WTC11 (cell line): ENCODE data around the gene MYO16. TPM values are rescaled to one million over a fixed set of nuclear protein-coding genes. Genes with fewer than 3 reads are reported as not detected.

Experiments
- ATAC-seq: fragments of 200-7000 bp; cut with Tn5 transposase; 2 replicates; pipeline ENCODE4 v1.10.0; 2021; ENCODE audit warnings: mild to moderate bottlenecking, moderate library complexity
- CTCF ChIA-PET: fragments of 300-600 bp; sonication (Branson Sonifier 250); formaldehyde crosslinking; loops from one replicate; lab custom pipeline; 2021; ENCODE audit warnings: antibody characterized with exemption; lab: Charles Lee
- POLR2A ChIA-PET: fragments of 350-600 bp; sonication (Branson Sonifier 250); formaldehyde crosslinking; loops from one replicate; lab custom pipeline; 2021; ENCODE audit warnings: antibody characterized with exemption; lab: Charles Lee
- DNase-seq: peaks from one replicate; pipeline ENCODE4 v3.0.0; 2021; ENCODE audit warnings: low spot score
- H3K27ac Mint-ChIP-seq: 2 replicates; pipeline ENCODE4 v1.8.0; 2021; ENCODE audit warnings: mixed read lengths
- H3K27me3 Mint-ChIP-seq: 2 replicates; pipeline ENCODE4 v1.8.0; 2021; ENCODE audit warnings: low read depth, mild to moderate bottlenecking, moderate library complexity, mixed read lengths
- H3K36me3 Mint-ChIP-seq: 2 replicates; pipeline ENCODE4 v1.8.0; 2021; ENCODE audit warnings: mixed read lengths
- H3K4me1 Mint-ChIP-seq: 2 replicates; pipeline ENCODE4 v1.8.0; 2022; ENCODE audit warnings: mixed read lengths
- H3K4me3 Mint-ChIP-seq: 2 replicates; pipeline ENCODE4 v1.8.0; 2021; ENCODE audit warnings: mild to moderate bottlenecking, moderate library complexity, mixed read lengths
- H3K9me3 Mint-ChIP-seq: 2 replicates; pipeline ENCODE4 v1.8.0; 2021; ENCODE audit warnings: mixed read lengths
- CREM ChIP-seq: sonication (generic); formaldehyde crosslinking; IDR thresholded peaks from 2 replicates; pipeline ENCODE4 v1.8.1; 2022; ENCODE audit warnings: mild to moderate bottlenecking, missing genetic modification reagents, moderate library complexity
- ELF4 ChIP-seq: sonication (generic); formaldehyde crosslinking; IDR thresholded peaks from 2 replicates; pipeline ENCODE4 v1.8.1; 2022; ENCODE audit warnings: low read depth, mild to moderate bottlenecking, moderate library complexity, missing genetic modification reagents
- GTF2I ChIP-seq: fragments of 250-450 bp; sonication (Bioruptor Pico); conservative IDR thresholded peaks from 2 replicates; pipeline ENCODE4 v1.4.0; 2021; ENCODE audit warnings: mild to moderate bottlenecking
- HMGA2 ChIP-seq: fragments of 250-450 bp; sonication (Bioruptor Pico); IDR thresholded peaks from 2 replicates; pipeline ENCODE4 v1.4.0; 2021; ENCODE audit warnings: mild to moderate bottlenecking, moderate library complexity
- NFATC4 ChIP-seq: fragments of 250-450 bp; sonication (Bioruptor Pico); IDR thresholded peaks from 2 replicates; pipeline ENCODE4 v1.9.0; 2021; ENCODE audit warnings: mild to moderate bottlenecking
- NFE2L1 ChIP-seq: sonication (generic); formaldehyde crosslinking; IDR thresholded peaks from 2 replicates; pipeline ENCODE4 v1.8.1; 2023; ENCODE audit warnings: missing genetic modification reagents
- NR3C1 ChIP-seq: sonication (generic); formaldehyde crosslinking; conservative IDR thresholded peaks from 2 replicates; pipeline ENCODE4 v1.8.1; 2023; ENCODE audit warnings: low read depth, mild to moderate bottlenecking, missing genetic modification reagents
- TEAD1 ChIP-seq: sonication (generic); formaldehyde crosslinking; IDR thresholded peaks from 2 replicates; pipeline ENCODE4 v1.8.0; 2022; ENCODE audit warnings: mild to moderate bottlenecking, missing genetic modification reagents
- ZNF121 ChIP-seq: sonication (generic); formaldehyde crosslinking; IDR thresholded peaks from 2 replicates; pipeline ENCODE4 v1.8.0; 2023; ENCODE audit warnings: missing genetic modification reagents
- ZNF317 ChIP-seq: sonication (generic); formaldehyde crosslinking; IDR thresholded peaks from 2 replicates; pipeline ENCODE4 v1.8.1; 2023; ENCODE audit warnings: low read depth, mild to moderate bottlenecking, moderate library complexity, missing genetic modification reagents, borderline replicate concordance
- ZNF396 ChIP-seq: fragments of 250-450 bp; sonication (Bioruptor Pico); IDR thresholded peaks from 2 replicates; pipeline ENCODE4 v1.8.0; 2021; ENCODE audit warnings: mild to moderate bottlenecking, moderate library complexity, borderline replicate concordance
- total RNA-seq: library from RNA; stranded (reverse); gene quantifications from 3 replicates; pipeline ENCODE4 v1.2.3, GENCODE V29; 2021
- TF ChIP-seq, protein P1 (sequence below): sonication (generic); formaldehyde crosslinking; IDR thresholded peaks from 2 replicates; pipeline ENCODE4 v1.8.1; 2023; ENCODE audit warnings: mild to moderate bottlenecking, missing genetic modification reagents, borderline replicate concordance
- TF ChIP-seq, protein P2 (sequence below): sonication (generic); formaldehyde crosslinking; IDR thresholded peaks from 2 replicates; pipeline ENCODE4 v1.8.1; 2023; ENCODE audit warnings: mild to moderate bottlenecking, missing genetic modification reagents, moderate library complexity
- TF ChIP-seq, protein P3 (sequence below): sonication (generic); formaldehyde crosslinking; IDR thresholded peaks from 2 replicates; pipeline ENCODE4 v1.8.1; 2023; ENCODE audit warnings: mild to moderate bottlenecking, missing genetic modification reagents
- TF ChIP-seq, protein P4 (sequence below): sonication (generic); formaldehyde crosslinking; IDR thresholded peaks from 2 replicates; pipeline ENCODE4 v1.8.0; 2022; ENCODE audit warnings: mild to moderate bottlenecking, missing genetic modification reagents
- TF ChIP-seq, protein P5 (sequence below): sonication (generic); formaldehyde crosslinking; IDR thresholded peaks from 2 replicates; pipeline ENCODE4 v1.8.0; 2023; ENCODE audit warnings: missing genetic modification reagents
- TF ChIP-seq, protein P6 (sequence below): sonication (generic); formaldehyde crosslinking; IDR thresholded peaks from 2 replicates; pipeline ENCODE4 v1.8.0; 2022; ENCODE audit warnings: missing genetic modification reagents
- TF ChIP-seq, protein P7 (sequence below): sonication (generic); formaldehyde crosslinking; conservative IDR thresholded peaks from 2 replicates; pipeline ENCODE4 v1.8.1; 2022; ENCODE audit warnings: mild to moderate bottlenecking, missing genetic modification reagents
- TF ChIP-seq, protein P8 (sequence below): sonication (generic); formaldehyde crosslinking; IDR thresholded peaks from 2 replicates; pipeline ENCODE4 v1.8.1; 2023; ENCODE audit warnings: mild to moderate bottlenecking, missing genetic modification reagents, moderate library complexity

The MYO16 gene
- total RNA-seq, 1 experiment from 2014 or later, result 0.09 TPM

DNA sequence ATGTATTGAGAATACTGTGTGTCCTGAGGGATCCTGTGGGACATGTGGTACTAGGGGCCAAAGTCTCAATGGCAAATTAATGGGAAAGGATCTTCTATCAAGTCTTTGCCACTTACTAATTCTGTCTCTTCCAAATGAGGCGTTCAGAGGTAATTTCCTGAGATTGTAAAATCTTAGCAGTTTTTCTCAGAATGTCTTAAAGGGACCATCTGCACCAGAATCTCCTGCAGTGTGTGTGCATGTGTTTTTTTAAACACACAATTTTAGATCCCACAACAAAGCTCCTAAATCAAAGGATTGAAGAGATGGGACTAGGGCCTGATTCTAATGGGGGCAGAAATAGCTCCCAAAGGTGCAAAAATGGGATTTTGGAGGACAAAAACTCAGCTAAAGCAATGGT, 78.2 kb downstream of the MYO16 start:
- Mint-ChIP-seq H3K4me3 (no peak overlapping the region), H3K27ac (no peak overlapping the region), H3K4me1 (no peaks in the 10 kb centered on the region), H3K36me3 (no peaks in the 10 kb centered on the region), H3K27me3 (no peaks in the 10 kb centered on the region), H3K9me3 (peaks cover 3% of the 10 kb centered on the region)
- ATAC-seq (no peak), DNase-seq (no peak)
- ChIA-PET POLR2A (no interaction called here), CTCF (no interaction called here)
- TF ChIP-seq ELF4 (CRISPR knock-in tag) (no peak), ZNF121 (no peak), ZNF317 (no peak), CREM (CRISPR knock-in tag) (no peak), ZNF396 (CRISPR knock-in tag) (no peak), GTF2I (CRISPR knock-in tag) (no peak), NFATC4 (CRISPR knock-in tag) (no peak), HMGA2 (CRISPR knock-in tag) (no peak), NR3C1 (CRISPR knock-in tag) (no peak)
- TF ChIP-seq, protein P1, sequence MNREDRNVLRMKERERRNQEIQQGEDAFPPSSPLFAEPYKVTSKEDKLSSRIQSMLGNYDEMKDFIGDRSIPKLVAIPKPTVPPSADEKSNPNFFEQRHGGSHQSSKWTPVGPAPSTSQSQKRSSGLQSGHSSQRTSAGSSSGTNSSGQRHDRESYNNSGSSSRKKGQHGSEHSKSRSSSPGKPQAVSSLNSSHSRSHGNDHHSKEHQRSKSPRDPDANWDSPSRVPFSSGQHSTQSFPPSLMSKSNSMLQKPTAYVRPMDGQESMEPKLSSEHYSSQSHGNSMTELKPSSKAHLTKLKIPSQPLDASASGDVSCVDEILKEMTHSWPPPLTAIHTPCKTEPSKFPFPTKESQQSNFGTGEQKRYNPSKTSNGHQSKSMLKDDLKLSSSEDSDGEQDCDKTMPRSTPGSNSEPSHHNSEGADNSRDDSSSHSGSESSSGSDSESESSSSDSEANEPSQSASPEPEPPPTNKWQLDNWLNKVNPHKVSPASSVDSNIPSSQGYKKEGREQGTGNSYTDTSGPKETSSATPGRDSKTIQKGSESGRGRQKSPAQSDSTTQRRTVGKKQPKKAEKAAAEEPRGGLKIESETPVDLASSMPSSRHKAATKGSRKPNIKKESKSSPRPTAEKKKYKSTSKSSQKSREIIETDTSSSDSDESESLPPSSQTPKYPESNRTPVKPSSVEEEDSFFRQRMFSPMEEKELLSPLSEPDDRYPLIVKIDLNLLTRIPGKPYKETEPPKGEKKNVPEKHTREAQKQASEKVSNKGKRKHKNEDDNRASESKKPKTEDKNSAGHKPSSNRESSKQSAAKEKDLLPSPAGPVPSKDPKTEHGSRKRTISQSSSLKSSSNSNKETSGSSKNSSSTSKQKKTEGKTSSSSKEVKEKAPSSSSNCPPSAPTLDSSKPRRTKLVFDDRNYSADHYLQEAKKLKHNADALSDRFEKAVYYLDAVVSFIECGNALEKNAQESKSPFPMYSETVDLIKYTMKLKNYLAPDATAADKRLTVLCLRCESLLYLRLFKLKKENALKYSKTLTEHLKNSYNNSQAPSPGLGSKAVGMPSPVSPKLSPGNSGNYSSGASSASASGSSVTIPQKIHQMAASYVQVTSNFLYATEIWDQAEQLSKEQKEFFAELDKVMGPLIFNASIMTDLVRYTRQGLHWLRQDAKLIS (CRISPR knock-in tag), result no peak
- TF ChIP-seq, protein P2, sequence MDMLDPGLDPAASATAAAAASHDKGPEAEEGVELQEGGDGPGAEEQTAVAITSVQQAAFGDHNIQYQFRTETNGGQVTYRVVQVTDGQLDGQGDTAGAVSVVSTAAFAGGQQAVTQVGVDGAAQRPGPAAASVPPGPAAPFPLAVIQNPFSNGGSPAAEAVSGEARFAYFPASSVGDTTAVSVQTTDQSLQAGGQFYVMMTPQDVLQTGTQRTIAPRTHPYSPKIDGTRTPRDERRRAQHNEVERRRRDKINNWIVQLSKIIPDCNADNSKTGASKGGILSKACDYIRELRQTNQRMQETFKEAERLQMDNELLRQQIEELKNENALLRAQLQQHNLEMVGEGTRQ (CRISPR knock-in tag), result no peak
- TF ChIP-seq, protein P3, sequence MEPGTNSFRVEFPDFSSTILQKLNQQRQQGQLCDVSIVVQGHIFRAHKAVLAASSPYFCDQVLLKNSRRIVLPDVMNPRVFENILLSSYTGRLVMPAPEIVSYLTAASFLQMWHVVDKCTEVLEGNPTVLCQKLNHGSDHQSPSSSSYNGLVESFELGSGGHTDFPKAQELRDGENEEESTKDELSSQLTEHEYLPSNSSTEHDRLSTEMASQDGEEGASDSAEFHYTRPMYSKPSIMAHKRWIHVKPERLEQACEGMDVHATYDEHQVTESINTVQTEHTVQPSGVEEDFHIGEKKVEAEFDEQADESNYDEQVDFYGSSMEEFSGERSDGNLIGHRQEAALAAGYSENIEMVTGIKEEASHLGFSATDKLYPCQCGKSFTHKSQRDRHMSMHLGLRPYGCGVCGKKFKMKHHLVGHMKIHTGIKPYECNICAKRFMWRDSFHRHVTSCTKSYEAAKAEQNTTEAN (CRISPR knock-in tag), result no peak
- TF ChIP-seq, protein P4, sequence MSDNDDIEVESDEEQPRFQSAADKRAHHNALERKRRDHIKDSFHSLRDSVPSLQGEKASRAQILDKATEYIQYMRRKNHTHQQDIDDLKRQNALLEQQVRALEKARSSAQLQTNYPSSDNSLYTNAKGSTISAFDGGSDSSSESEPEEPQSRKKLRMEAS, result no peak
- TF ChIP-seq, protein P5, sequence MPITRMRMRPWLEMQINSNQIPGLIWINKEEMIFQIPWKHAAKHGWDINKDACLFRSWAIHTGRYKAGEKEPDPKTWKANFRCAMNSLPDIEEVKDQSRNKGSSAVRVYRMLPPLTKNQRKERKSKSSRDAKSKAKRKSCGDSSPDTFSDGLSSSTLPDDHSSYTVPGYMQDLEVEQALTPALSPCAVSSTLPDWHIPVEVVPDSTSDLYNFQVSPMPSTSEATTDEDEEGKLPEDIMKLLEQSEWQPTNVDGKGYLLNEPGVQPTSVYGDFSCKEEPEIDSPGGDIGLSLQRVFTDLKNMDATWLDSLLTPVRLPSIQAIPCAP (CRISPR knock-in tag), result no peak
- TF ChIP-seq, protein P6, sequence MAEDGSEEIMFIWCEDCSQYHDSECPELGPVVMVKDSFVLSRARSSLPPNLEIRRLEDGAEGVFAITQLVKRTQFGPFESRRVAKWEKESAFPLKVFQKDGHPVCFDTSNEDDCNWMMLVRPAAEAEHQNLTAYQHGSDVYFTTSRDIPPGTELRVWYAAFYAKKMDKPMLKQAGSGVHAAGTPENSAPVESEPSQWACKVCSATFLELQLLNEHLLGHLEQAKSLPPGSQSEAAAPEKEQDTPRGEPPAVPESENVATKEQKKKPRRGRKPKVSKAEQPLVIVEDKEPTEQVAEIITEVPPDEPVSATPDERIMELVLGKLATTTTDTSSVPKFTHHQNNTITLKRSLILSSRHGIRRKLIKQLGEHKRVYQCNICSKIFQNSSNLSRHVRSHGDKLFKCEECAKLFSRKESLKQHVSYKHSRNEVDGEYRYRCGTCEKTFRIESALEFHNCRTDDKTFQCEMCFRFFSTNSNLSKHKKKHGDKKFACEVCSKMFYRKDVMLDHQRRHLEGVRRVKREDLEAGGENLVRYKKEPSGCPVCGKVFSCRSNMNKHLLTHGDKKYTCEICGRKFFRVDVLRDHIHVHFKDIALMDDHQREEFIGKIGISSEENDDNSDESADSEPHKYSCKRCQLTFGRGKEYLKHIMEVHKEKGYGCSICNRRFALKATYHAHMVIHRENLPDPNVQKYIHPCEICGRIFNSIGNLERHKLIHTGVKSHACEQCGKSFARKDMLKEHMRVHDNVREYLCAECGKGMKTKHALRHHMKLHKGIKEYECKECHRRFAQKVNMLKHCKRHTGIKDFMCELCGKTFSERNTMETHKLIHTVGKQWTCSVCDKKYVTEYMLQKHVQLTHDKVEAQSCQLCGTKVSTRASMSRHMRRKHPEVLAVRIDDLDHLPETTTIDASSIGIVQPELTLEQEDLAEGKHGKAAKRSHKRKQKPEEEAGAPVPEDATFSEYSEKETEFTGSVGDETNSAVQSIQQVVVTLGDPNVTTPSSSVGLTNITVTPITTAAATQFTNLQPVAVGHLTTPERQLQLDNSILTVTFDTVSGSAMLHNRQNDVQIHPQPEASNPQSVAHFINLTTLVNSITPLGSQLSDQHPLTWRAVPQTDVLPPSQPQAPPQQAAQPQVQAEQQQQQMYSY (CRISPR knock-in tag), result no peak

DNA sequence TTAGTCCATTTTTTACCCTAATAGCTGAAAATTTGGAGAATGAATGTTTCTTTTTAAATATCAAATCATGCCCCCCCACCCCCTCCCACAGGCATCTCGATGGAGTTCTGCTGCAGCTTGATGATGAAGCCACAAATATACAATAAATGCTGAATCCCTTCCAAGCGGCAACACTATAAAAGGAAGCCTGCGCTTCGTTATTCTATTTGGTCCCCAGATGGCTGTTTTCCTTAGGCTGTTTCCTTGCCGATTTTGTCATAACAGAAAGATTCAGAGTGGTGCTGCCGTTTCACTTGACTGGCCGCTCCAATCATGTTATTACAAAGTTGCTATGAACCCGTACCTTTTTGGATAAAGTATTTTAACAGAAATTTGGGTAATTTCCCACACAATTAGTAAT, 79.5 kb downstream of the MYO16 start:
- Mint-ChIP-seq H3K4me3 (no peak overlapping the region), H3K4me1 (no peaks in the 10 kb centered on the region), H3K27ac (no peak overlapping the region), H3K36me3 (no peaks in the 10 kb centered on the region), H3K27me3 (no peaks in the 10 kb centered on the region), H3K9me3 (no peaks in the 10 kb centered on the region)
- TF ChIP-seq TEAD1 (CRISPR knock-in tag) (no peak), NFE2L1 (no peak)
- TF ChIP-seq, protein P7, sequence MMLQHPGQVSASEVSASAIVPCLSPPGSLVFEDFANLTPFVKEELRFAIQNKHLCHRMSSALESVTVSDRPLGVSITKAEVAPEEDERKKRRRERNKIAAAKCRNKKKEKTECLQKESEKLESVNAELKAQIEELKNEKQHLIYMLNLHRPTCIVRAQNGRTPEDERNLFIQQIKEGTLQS (CRISPR knock-in tag), result no peak
- TF ChIP-seq, protein P8, sequence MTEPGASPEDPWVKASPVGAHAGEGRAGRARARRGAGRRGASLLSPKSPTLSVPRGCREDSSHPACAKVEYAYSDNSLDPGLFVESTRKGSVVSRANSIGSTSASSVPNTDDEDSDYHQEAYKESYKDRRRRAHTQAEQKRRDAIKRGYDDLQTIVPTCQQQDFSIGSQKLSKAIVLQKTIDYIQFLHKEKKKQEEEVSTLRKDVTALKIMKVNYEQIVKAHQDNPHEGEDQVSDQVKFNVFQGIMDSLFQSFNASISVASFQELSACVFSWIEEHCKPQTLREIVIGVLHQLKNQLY (CRISPR knock-in tag), result no peak
- no peak for DNase-seq
- no peak for ATAC-seq
- POLR2A ChIA-PET, result no interaction called here
- CTCF ChIA-PET, result no interaction called here
